NCI-H2227 treated with DMSO at 0.1 percent for 48 hours (cell line): ENCODE data around the gene OBSCN.

ENCODE experiments used
- DNase-seq: peaks from one replicate; lab custom pipeline; 2025; lab: John Stamatoyannopoulos, UW

Gene OBSCN, protein sequence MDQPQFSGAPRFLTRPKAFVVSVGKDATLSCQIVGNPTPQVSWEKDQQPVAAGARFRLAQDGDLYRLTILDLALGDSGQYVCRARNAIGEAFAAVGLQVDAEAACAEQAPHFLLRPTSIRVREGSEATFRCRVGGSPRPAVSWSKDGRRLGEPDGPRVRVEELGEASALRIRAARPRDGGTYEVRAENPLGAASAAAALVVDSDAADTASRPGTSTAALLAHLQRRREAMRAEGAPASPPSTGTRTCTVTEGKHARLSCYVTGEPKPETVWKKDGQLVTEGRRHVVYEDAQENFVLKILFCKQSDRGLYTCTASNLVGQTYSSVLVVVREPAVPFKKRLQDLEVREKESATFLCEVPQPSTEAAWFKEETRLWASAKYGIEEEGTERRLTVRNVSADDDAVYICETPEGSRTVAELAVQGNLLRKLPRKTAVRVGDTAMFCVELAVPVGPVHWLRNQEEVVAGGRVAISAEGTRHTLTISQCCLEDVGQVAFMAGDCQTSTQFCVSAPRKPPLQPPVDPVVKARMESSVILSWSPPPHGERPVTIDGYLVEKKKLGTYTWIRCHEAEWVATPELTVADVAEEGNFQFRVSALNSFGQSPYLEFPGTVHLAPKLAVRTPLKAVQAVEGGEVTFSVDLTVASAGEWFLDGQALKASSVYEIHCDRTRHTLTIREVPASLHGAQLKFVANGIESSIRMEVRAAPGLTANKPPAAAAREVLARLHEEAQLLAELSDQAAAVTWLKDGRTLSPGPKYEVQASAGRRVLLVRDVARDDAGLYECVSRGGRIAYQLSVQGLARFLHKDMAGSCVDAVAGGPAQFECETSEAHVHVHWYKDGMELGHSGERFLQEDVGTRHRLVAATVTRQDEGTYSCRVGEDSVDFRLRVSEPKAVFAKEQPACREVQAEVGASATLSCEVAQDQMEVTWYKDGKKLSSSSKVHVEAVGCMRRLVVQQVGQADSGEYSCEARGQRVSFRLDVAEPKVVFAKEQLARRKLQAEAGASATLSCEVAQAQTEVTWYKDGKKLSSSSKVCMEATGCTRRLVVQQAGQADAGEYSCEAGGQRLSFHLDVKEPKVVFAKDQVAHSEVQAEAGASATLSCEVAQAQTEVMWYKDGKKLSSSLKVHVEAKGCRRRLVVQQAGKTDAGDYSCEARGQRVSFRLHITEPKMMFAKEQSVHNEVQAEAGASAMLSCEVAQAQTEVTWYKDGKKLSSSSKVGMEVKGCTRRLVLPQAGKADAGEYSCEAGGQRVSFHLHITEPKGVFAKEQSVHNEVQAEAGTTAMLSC (N-terminal part only)

GRCh38 chr1:228207851-228208821, at the start of gene OBSCN:
Gene OBSCN (plus strand): TSS chr1:228208044. CDS start chr1:228211784, 3,740 bp downstream.
- no peak for DNase-seq

- no peak for DNase-seq
Observed at GRCh38 chr1:228158151-228159007, 49.5 kb upstream of the OBSCN start.

- DNase-seq: no peak
Observed at GRCh38 chr1:228159008-228159665, 48.7 kb upstream of the OBSCN start.

- no peak for DNase-seq
Observed at GRCh38 chr1:228160201-228160761, 47.6 kb upstream of the OBSCN start.

GRCh38 chr1:228161362-228161761, 46.5 kb upstream of the OBSCN start:
- DNase-seq: no peak

- DNase-seq: no peak
Observed at GRCh38 chr1:228161866-228162265, 46.0 kb upstream of the OBSCN start.

DNA sequence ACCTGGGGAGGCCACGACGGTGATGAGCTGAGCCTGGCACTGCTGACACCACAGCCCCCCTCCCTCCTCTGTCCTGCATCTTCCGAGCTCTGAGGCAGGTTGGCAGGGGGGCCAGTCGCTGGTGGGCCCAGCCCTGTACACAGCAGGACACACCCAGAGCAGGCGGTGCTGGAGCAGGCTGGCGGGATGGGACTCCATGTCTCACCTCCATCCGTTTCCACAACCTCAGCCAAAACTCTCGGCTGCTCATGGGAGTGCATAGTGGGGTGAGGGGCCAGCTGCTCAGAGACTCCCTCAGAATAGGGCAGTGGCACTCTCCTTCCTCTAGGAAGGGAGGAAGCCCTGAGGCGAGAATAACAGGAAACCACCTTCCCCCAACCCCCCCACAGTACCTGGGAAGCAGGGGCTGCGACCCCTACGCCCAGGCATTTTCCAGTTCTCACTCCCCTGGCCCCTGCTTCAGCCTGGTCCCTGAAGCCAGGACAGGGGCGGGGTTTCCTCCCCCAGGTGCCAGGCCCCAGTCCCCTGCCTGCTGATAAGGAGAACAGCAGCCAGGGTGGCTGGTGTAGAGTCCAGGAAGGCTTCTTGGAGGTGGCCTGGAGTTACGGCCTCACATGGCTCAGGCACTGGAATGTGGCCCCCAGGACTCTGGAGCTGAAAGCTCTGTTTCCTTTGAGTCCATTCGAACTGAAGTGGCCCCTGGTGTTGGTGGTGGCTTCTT, 45.4 kb upstream of the OBSCN start:
- no peak for DNase-seq

DNA sequence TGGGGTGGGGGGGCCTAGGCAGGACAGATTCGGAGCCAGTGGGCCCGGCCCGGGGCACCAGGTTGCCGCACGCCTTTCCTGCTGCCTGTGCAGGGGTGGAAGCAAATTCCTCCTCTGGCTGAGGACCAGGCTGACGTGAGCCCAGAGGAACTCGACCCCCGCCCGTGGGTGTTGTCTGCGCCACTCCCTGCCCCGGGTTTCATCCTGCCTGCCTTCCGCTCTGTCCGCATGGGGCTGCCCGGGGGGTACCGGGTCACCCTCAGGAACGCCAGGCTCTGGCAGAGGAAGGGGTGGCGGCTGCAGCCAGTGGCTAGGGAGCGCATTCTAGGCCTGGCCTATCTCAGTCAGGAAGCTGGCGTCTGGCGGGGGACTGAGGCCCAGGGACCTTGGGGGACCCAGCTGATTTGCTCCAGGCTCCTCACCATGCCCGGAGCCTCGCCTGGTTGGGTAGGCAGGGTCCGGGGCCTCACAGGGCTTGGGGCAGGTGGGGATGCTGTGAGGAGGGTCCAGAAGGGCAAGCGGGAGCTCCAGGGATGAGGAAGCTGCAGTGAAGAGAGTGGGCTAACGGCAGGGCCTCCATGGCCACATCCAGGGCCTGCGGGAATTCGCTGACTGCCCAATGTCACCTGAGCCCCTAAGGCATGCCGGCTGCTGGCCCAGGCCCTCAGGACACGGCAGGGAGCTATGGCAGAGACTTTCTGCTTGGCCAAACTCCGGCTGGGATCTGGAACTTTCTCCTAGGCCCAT, 44.7 kb upstream of the OBSCN start:
- DNase-seq: no peak

DNA sequence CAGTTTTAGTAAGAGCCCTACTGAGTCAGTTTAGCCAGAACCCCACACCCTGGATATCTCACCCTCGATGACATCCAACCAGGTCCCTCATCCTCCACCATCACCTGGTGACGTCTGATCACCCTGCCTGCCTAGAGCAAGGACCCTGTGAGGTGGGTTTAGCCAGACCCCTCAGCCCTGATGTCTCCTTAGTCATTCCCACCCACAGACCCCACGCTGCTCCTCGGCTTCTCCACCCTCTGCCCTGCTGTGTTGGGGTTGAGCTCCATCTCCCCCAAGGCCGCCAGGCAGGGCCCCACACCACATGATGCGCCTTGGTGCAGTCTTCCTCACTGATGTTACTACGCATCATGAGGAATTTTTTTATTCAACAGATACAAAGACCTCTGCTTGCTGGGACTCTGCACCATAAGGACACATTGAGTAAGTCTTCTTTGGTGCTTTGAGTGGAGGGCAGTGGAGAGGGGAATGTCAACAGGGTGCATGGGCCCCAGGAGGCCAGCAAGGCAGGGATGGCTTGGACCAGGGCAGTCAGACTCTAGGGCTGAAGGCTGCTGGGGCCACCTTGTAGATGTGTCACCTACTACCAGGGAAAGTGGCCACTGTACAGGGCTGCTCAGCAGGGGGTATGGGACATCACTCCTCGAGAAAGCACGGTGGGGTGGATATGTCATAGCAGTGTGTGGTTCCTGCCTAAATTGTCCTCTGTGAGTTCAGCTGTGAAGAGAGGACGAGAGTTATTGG, 43.9 kb upstream of the OBSCN start:
- no peak for DNase-seq

DNA sequence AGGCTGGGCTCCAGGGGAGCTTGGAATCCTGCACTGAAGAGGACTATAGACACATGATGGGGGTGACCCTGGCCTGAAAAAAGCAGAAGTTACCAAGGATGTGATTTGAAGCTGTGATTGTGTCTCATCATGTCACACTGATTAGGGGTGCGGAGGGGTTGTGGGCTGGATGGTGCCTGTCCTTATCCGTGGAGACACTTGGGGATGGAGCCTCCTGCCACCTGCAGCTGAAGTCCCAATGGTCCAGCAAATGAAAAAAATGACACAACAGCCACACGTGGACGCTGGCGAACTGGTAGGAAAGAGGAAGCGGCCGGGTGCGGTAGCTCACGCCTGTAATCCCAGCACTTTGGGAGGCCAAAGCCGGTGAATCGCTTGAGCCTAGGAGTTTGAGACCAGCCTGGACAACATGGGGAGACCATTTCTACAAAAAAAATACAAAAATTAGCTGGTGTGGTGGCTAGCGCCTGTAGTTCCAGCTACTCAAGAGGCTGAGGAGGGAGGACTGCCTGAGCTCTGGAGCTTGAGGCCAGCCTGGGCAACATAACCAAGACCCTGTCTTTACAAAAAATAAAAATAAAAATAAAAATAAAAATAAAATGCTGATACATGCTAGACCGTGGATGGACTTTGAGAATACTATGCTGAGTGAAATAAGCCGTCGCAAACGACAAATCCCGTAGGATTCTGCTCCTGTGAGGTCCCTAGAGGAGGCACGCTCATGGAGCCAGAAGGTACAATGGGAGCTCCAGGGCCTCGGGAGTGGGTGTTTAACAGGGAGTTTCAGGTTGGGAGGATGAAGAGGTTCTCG, 43.1 kb upstream of the OBSCN start:
- no peak for DNase-seq

GRCh38 chr1:228165372-228166169, 42.3 kb upstream of the OBSCN start, which contains the start of gene IBA57:
Gene IBA57 (plus strand): TSS chr1:228165804. CDS start chr1:228165817, 13 bp downstream.
- peak; percentile 96 for DNase-seq

- no peak for DNase-seq
Observed at GRCh38 chr1:228166170-228166936, 41.5 kb upstream of the OBSCN start.

DNA sequence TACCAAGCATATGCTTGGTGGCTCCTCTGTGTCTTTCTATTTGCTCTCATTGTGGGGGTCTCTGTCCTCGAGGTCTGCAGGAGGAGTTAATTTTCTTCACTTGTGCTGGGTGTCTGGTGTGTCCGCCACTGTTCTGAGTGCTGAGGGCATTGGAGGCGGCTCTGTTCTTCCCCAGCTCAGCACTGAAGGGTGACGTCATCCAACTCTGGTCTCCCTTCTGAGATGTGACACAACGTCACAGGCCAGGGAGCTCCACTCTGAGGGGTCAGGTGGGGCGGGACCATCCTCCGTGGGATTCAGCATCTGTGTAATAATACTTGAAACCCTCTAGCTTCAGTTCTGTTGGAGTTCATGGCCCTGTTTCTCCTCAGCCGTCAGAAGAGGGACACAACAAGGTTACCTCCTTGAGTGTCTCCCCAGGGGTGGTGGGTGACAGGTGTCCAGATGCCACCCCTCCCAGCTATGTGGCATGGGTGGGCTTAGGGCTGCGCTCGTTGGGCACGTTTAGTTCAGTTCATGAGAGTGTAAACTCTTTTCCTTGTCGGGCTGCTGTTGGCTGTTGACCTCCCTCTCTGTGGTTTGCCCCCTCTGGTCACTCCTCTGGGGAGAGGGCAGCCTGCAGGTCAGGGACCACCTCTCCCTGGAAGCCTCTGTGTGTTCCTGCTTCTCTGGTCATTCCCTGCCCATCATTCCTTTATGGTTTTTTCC, 39.1 kb upstream of the OBSCN start:
- no peak for DNase-seq

DNA sequence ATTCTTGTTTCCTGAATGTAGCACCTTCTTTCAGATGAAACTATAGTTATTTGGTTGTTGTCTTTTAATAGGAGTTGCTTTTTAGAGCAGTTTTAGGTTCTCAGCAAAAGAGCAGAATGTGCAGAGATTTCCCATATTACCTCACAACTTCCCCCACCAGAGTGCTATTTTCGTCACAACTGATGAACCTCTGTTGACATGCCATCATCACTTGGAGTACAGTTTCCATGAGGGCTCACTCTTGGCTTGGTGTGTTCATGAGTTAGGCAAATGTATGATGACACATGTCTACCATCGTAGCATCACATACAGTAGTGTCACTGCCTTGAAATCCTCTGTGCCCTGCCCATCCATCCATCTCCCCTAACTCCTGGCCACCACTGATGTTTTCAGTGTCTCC, 38.5 kb upstream of the OBSCN start:
- DNase-seq: no peak
